C4-2B (cell line): ENCODE results near the gene L3MBTL4.

Experiments used
- ZFX ChIP-seq: fragments of 450-650 bp; IDR thresholded peaks from 2 replicates; pipeline ENCODE4 v1.6.1; 2017
- TF ChIP-seq, protein P1 (sequence below): fragments of 450-650 bp; conservative IDR thresholded peaks from 2 replicates; pipeline ENCODE4 v1.5.1; 2017; ENCODE audit warnings: mild to moderate bottlenecking

DNA sequence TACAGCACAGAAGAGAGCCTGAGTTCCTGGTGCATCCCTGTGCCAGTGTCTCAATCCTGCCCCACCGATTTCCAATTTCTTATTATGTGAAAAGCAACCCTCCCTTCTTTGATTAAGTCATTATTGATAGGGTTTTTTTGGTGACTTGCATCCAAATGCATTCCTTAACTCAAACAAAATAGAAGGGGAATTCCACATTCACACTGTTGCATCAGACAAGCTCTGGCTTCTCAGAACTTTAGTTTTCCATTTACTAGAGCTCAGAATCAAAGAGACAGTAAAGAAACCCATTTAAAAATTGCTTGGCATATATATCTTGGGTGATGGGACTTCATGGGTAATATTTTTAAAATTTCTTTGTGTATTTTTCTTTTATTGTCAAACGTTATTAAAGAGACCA lies 505.6 kb downstream of the L3MBTL4 start:
- TF ChIP-seq, protein P1, sequence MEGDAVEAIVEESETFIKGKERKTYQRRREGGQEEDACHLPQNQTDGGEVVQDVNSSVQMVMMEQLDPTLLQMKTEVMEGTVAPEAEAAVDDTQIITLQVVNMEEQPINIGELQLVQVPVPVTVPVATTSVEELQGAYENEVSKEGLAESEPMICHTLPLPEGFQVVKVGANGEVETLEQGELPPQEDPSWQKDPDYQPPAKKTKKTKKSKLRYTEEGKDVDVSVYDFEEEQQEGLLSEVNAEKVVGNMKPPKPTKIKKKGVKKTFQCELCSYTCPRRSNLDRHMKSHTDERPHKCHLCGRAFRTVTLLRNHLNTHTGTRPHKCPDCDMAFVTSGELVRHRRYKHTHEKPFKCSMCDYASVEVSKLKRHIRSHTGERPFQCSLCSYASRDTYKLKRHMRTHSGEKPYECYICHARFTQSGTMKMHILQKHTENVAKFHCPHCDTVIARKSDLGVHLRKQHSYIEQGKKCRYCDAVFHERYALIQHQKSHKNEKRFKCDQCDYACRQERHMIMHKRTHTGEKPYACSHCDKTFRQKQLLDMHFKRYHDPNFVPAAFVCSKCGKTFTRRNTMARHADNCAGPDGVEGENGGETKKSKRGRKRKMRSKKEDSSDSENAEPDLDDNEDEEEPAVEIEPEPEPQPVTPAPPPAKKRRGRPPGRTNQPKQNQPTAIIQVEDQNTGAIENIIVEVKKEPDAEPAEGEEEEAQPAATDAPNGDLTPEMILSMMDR: no peak
- TF ChIP-seq ZFX: no peak
